ENCODE measurements around the gene KRTAP19-5. TPM values are rescaled to one million over a fixed set of nuclear protein-coding genes. Genes with fewer than 3 reads are reported as not detected.

The KRTAP19-5 gene
- total RNA-seq, 4 donors from 2014 or later: not detected

GRCh38 chr21:30480145-30480544 is 21.8 kb downstream of the KRTAP19-5 start, which contains the start of gene KRTAP19-1:
KRTAP19-1 (minus strand) TSS chr21:30480367; CDS start chr21:30480317, 50 bp downstream.
- no peak within 1 kb of the TSS for H3K27ac ChIP-seq
- H3K36me3 ChIP-seq: no peaks in the 10 kb centered on the region
- no peak for TF ChIP-seq EP300 (IDR thresholded peaks at IDR 0.05)
- TF ChIP-seq, protein P1, sequence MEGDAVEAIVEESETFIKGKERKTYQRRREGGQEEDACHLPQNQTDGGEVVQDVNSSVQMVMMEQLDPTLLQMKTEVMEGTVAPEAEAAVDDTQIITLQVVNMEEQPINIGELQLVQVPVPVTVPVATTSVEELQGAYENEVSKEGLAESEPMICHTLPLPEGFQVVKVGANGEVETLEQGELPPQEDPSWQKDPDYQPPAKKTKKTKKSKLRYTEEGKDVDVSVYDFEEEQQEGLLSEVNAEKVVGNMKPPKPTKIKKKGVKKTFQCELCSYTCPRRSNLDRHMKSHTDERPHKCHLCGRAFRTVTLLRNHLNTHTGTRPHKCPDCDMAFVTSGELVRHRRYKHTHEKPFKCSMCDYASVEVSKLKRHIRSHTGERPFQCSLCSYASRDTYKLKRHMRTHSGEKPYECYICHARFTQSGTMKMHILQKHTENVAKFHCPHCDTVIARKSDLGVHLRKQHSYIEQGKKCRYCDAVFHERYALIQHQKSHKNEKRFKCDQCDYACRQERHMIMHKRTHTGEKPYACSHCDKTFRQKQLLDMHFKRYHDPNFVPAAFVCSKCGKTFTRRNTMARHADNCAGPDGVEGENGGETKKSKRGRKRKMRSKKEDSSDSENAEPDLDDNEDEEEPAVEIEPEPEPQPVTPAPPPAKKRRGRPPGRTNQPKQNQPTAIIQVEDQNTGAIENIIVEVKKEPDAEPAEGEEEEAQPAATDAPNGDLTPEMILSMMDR (IDR thresholded peaks at IDR 0.05): no peak
- no peak for TF ChIP-seq POLR2A (IDR thresholded peaks at IDR 0.05)
- H3K9me3 ChIP-seq: peaks cover 0 to 2% (median 0%) of the 10 kb centered on the region in 4 donors
- no peaks in the 10 kb centered on the region for H3K4me1 ChIP-seq
- 93 to 98% methylated on average over 7 of the region's 7 CpGs for WGBS, 2 donors
- no peaks in the 10 kb centered on the region for H3K27me3 ChIP-seq
- no peak within 1 kb of the TSS for H3K4me3 ChIP-seq
- no peak for DNase-seq (ENCODE audit: low spot score in 2 of 2)

DNA sequence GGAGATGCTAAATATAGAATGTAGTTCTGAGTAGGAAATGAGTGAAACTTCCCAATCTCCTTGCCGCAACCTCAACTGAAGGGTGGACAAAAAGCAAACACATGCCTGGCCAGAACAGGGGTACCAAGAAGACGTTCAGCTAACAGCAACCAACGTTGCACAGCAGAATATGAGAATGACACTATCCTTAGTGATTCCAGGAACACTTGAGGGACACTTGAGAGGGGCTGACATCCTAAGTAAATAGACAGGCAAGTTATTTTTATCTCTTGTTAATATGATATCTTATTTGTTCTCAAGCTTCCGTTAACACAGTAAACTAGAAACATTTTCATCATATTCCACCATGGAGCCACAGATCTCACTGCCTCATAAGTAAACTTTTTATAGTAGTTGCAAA is 22.7 kb downstream of the KRTAP19-5 start:
- DNase-seq (ENCODE audit: low spot score in 2 of 2): no peak
- Histone ChIP-seq H3K27ac (no peak overlapping the region), H3K9me3 (no peaks in the 10 kb centered on the region), H3K27me3 (no peaks in the 10 kb centered on the region), H3K36me3 (no peaks in the 10 kb centered on the region), H3K4me1 (no peaks in the 10 kb centered on the region), H3K4me3 (no peak overlapping the region)
- TF ChIP-seq POLR2A (IDR thresholded peaks at IDR 0.05) (no peak), EP300 (IDR thresholded peaks at IDR 0.05) (no peak)
- TF ChIP-seq, protein P1 (IDR thresholded peaks at IDR 0.05): no peak
- WGBS, 2 donors: 71 to 77% methylated on average over 4 of the region's 4 CpGs

GRCh38 chr21:30478004-30478403 is 23.9 kb downstream of the KRTAP19-5 start:
- no peak for DNase-seq (ENCODE audit: low spot score in 2 of 2)
- no peaks in the 10 kb centered on the region for H3K27me3 ChIP-seq
- H3K9me3 ChIP-seq: no peaks in the 10 kb centered on the region
- TF ChIP-seq, protein P1 (IDR thresholded peaks at IDR 0.05): no peak
- no peak for TF ChIP-seq POLR2A (IDR thresholded peaks at IDR 0.05)
- no peak for TF ChIP-seq EP300 (IDR thresholded peaks at IDR 0.05)
- no peak overlapping the region for H3K27ac ChIP-seq
- no peaks in the 10 kb centered on the region for H3K36me3 ChIP-seq
- no peaks in the 10 kb centered on the region for H3K4me1 ChIP-seq
- no peak overlapping the region for H3K4me3 ChIP-seq
- 48 to 69% methylated on average over 3 of the region's 3 CpGs for WGBS, 2 donors

GRCh38 chr21:30468900-30469714 is 32.8 kb downstream of the KRTAP19-5 start:
- TF ChIP-seq, protein P1 (IDR thresholded peaks at IDR 0.05): no peak
- TF ChIP-seq EP300 (IDR thresholded peaks at IDR 0.05) (no peak), POLR2A (IDR thresholded peaks at IDR 0.05) (no peak)
- H3K27me3 ChIP-seq: no peaks in the 10 kb centered on the region
- DNase-seq (ENCODE audit: low spot score in 2 of 2): no peak
- no peak overlapping the region for H3K27ac ChIP-seq
- no peaks in the 10 kb centered on the region for H3K36me3 ChIP-seq
- 56 to 60% methylated on average over 6 of the region's 6 CpGs for WGBS, 2 donors
- H3K4me3 ChIP-seq: no peak overlapping the region
- no peaks in the 10 kb centered on the region for H3K4me1 ChIP-seq
- no peaks in the 10 kb centered on the region for H3K9me3 ChIP-seq

DNA sequence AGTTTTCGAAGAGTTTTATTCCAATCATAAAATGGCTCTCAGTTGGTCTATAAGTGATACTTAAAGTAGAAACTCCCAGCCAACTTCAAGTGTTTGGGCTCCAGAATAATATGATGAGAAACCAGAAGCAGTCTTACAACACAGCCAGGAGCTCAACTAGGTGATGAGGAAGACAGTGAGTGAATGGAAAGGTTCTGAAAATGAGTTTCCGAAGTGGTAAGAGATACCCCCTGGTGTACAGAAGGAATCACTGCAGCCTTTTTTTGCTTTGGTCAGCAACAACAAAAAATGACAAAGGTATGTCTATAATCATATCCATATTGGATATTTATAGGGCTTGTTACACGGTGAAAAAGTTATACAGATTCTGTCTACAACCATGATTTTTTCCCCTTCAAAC is 38.2 kb downstream of the KRTAP19-5 start:
- Histone ChIP-seq H3K4me1 (no peaks in the 10 kb centered on the region), H3K27me3 (no peaks in the 10 kb centered on the region), H3K9me3 (no peaks in the 10 kb centered on the region), H3K36me3 (no peaks in the 10 kb centered on the region), H3K4me3 (no peak overlapping the region), H3K27ac (no peak overlapping the region)
- TF ChIP-seq EP300 (IDR thresholded peaks at IDR 0.05) (no peak), POLR2A (IDR thresholded peaks at IDR 0.05) (no peak)
- TF ChIP-seq, protein P1 (IDR thresholded peaks at IDR 0.05): no peak
- 35 to 65% methylated on average over 3 of the region's 3 CpGs for WGBS, 2 donors
- no peak for DNase-seq (ENCODE audit: low spot score in 2 of 2)

Measured in tibial nerve (tissue), 4 donors.